Nephron (organoid): ENCODE results near the gene EEPD1.
"Not testable (repeated sequence)": the region's sequence is repeated elsewhere in the genome, so short reads cannot be mapped to it uniquely, and the experiment has no call there.

Source experiments
- H3K27ac Mint-ChIP-seq, 3 experiments: 2 replicates each; pipeline ENCODE4 v1.8.0; 2020; ENCODE audit warnings: mixed read lengths in 3 of 3, mild to moderate bottlenecking in 2 of 3, moderate library complexity in 1 of 3
- H3K27me3 Mint-ChIP-seq: 2 replicates; pipeline ENCODE4 v1.8.0; 2021; ENCODE audit warnings: low read depth, mild to moderate bottlenecking, moderate library complexity, mixed read lengths
- H3K36me3 Mint-ChIP-seq: 2 replicates; pipeline ENCODE4 v1.8.0; 2020; ENCODE audit warnings: low read depth, mixed read lengths
- H3K4me1 Mint-ChIP-seq: 2 replicates; pipeline ENCODE4 v1.8.0; 2020; ENCODE audit warnings: mixed read lengths
- H3K4me3 Mint-ChIP-seq, 3 experiments: 2 replicates each; pipeline ENCODE4 v1.8.0; 2020; ENCODE audit warnings: mild to moderate bottlenecking in 3 of 3, mixed read lengths in 3 of 3, moderate library complexity in 2 of 3
- H3K9me3 Mint-ChIP-seq: 2 replicates; pipeline ENCODE4 v1.8.0; 2020; ENCODE audit warnings: mixed read lengths
- CTCF ChIP-seq, 3 experiments: fragments of 200-600 bp; sonication (generic); IDR thresholded peaks; one replicate each; pipeline ENCODE4 v1.5.0; 2021; ENCODE audit warnings: antibody characterized with exemption in 3 of 3; ENCODE audit not compliant: unreplicated experiment in 3 of 3

The EEPD1 gene

DNA sequence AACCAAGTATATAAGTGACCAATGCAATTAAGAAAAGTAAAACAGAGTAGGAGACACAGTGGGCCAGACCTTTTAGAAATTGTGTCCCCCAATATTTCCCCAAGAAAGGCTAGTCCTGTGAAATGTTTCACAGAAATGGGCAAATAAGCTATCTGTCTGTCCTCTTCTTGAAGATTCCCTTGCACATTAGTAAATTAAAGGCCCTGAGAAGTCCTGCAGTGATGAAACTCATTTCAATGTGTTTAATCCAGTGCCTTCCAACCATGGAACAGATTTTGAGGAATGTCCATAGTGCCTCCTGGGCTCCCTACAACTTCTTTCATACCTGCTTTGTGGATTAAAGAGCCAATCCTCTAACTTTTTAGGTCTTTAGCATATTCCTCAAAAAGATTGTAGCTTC is 11.2 kb upstream of the EEPD1 start:
- Mint-ChIP-seq H3K27me3 (no peaks in the 10 kb centered on the region), H3K36me3 (no peaks in the 10 kb centered on the region), H3K27ac (no peak overlapping the region), H3K9me3 (no peaks in the 10 kb centered on the region), H3K4me1 (no peaks in the 10 kb centered on the region), H3K4me3 (no peak overlapping the region)
- no peak for TF ChIP-seq CTCF (IDR thresholded peaks at IDR 0.05; ENCODE audit: unreplicated experiment in 3 of 3)

GRCh38 chr7:36144189-36144588 is 8.9 kb upstream of the EEPD1 start:
- H3K27me3 Mint-ChIP-seq = no peaks in the 10 kb centered on the region
- TF ChIP-seq CTCF (IDR thresholded peaks at IDR 0.05; ENCODE audit: unreplicated experiment in 3 of 3) = no peak
- H3K9me3 Mint-ChIP-seq = no peaks in the 10 kb centered on the region
- no peak overlapping the region for H3K4me3 Mint-ChIP-seq
- no peaks in the 10 kb centered on the region for H3K4me1 Mint-ChIP-seq
- no peak overlapping the region for H3K27ac Mint-ChIP-seq
- H3K36me3 Mint-ChIP-seq = no peaks in the 10 kb centered on the region

DNA sequence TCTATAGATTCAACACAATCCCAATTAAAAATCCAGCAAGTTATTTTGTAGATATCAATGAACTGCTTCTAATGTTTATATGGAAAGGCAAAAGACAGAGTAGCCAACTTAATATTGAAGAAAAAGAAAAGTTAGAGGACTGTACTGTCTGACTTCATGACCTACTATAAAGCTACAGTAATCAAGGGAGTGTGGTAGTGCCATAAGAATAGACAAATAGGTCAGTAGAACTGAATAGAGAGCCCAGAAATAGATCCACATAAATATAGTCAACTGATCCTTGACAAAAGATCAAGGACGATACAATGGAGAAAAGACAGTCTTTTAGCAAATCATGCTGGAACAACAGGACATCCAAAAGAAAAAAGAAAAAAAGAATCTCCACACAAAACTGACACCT is 7.4 kb upstream of the EEPD1 start:
- H3K27ac Mint-ChIP-seq = no peak overlapping the region
- no peak overlapping the region for H3K4me3 Mint-ChIP-seq
- no peaks in the 10 kb centered on the region for H3K27me3 Mint-ChIP-seq
- H3K9me3 Mint-ChIP-seq = no peaks in the 10 kb centered on the region
- no peak for TF ChIP-seq CTCF (IDR thresholded peaks at IDR 0.05; ENCODE audit: unreplicated experiment in 3 of 3)
- no peaks in the 10 kb centered on the region for H3K36me3 Mint-ChIP-seq
- peaks cover 11% of the 10 kb centered on the region for H3K4me1 Mint-ChIP-seq

GRCh38 chr7:36147361-36147760 is 5.7 kb upstream of the EEPD1 start:
- TF ChIP-seq CTCF (IDR thresholded peaks at IDR 0.05; ENCODE audit: unreplicated experiment in 3 of 3) = no peak
- Mint-ChIP-seq H3K4me3 (no peak overlapping the region), H3K36me3 (no peaks in the 10 kb centered on the region), H3K27ac (no peak overlapping the region), H3K27me3 (no peaks in the 10 kb centered on the region), H3K9me3 (no peaks in the 10 kb centered on the region), H3K4me1 (peaks cover 11% of the 10 kb centered on the region)

DNA sequence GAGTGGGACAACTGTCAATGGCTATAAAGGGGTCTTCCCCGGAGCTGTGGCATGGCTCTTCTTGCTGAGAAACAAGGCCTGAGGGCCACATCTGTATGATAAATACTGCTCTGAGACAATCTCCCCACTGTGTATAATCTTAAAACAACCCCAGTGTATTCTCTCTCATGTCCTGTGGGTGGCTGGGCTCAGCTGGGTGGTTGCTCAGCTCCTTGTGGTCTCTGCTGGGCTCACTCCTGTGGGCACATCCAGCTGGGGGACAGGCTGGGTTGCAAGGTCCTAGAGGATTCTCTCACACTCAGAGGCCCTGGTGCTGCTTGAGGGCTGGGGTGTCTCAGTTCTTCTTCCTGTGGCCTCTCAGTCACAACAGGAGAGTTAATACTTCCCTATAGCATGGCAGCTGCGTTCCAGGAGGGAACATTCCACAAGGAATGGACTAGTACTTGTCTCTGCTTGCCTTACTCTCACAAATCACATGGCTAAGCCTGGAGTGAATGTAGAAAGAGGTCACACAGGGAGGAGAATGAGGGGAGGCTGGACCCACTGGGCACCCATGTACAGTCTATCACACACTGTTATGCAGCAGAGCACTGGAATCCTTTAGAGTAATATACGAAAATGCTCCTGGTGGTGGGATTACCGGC is 4.5 kb upstream of the EEPD1 start:
- no peaks in the 10 kb centered on the region for H3K36me3 Mint-ChIP-seq
- no peaks in the 10 kb centered on the region for H3K9me3 Mint-ChIP-seq
- no peak for TF ChIP-seq CTCF (IDR thresholded peaks at IDR 0.05; ENCODE audit: unreplicated experiment in 3 of 3)
- peaks cover 11% of the 10 kb centered on the region for H3K4me1 Mint-ChIP-seq
- H3K27ac Mint-ChIP-seq = no peak overlapping the region
- no peaks in the 10 kb centered on the region for H3K27me3 Mint-ChIP-seq
- no peak overlapping the region for H3K4me3 Mint-ChIP-seq

- H3K36me3 Mint-ChIP-seq, H3K9me3 Mint-ChIP-seq, H3K4me3 Mint-ChIP-seq, H3K27me3 Mint-ChIP-seq: not testable (repeated sequence)
- Mint-ChIP-seq H3K4me1 (peaks cover 17% of the 10 kb centered on the region), H3K27ac (peak overlapping the region in 1 of 3 experiments; percentile 84)
Measured at GRCh38 chr7:36149240-36149639, 3.8 kb upstream of the EEPD1 start.
